Fibroblast of villous mesenchyme (primary cell): ENCODE data around the gene KLHL11. TPM values are rescaled to one million over a fixed set of nuclear protein-coding genes. Genes with fewer than 3 reads are reported as not detected.
"Not testable (repeated sequence)": the region's sequence is repeated elsewhere in the genome, so short reads cannot be mapped to it uniquely, and the experiment has no call there.

Source experiments
- DNase-seq: peaks from one replicate; pipeline ENCODE4 v3.0.0-alpha.2; 2010; ENCODE audit warnings: low read depth
- H3K4me3 ChIP-seq: 2 replicates; pipeline ENCODE4 v1.5.1; 2011; ENCODE audit warnings: low read depth, mild to moderate bottlenecking, low read length
- total RNA-seq: library from RNA; depleted of rRNA; stranded (reverse); fragments of >200 nt; gene quantifications from 2 replicates; pipeline ENCODE4 v1.2.3, GENCODE V29; 2012
- TF ChIP-seq, protein P1 (sequence below): IDR thresholded peaks from 2 replicates; pipeline ENCODE4 v1.5.1; 2012; ENCODE audit warnings: low read depth, mild to moderate bottlenecking, low read length; ENCODE audit not compliant: insufficient read depth

Gene KLHL11
- total RNA-seq, 1 donor, result 37.6 TPM

DNA sequence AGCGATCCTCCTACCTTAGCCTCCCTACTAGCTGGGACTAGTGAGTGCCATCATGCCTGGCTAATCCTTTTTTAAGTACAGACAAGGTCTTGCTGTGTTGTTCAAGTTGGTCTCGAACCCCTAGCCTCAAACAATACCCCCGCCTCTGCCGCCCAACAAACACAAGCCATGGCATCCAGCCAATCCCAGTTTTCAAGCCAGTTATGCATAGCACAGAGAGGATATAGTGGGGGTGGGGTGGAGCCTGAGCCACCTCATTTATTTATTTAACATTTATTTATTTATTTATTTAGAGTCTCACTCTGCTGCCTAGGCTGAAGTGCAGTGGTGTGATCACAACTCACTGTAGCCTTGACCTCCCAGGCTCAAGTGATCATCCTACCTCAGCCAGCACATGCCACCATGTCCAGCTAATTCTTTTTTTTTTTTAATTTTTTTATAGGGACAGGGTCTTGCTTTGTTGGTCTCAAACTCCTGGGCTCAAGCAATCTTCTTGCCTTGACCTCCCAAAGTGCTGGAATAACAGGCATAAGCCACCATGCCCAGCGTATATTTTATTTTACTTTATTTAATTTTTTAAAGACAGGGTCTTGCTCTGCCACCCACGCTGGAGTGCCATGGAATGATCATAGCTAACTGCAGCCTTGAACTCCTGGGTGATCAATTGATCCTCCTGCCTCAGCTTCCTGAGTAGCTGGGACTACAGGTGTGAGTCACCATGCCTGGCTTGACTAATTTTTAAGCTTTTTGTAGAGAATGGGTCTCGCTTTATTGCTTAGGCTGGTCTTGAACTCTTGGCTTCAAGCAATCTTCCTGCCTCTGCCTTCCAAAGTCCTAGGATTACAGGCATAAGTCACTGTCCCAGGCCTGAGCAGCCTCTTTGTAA is 26.2 kb upstream of the KLHL11 start:
- H3K4me3 ChIP-seq, result no peak overlapping the region
- no peak for DNase-seq
- TF ChIP-seq, protein P1, sequence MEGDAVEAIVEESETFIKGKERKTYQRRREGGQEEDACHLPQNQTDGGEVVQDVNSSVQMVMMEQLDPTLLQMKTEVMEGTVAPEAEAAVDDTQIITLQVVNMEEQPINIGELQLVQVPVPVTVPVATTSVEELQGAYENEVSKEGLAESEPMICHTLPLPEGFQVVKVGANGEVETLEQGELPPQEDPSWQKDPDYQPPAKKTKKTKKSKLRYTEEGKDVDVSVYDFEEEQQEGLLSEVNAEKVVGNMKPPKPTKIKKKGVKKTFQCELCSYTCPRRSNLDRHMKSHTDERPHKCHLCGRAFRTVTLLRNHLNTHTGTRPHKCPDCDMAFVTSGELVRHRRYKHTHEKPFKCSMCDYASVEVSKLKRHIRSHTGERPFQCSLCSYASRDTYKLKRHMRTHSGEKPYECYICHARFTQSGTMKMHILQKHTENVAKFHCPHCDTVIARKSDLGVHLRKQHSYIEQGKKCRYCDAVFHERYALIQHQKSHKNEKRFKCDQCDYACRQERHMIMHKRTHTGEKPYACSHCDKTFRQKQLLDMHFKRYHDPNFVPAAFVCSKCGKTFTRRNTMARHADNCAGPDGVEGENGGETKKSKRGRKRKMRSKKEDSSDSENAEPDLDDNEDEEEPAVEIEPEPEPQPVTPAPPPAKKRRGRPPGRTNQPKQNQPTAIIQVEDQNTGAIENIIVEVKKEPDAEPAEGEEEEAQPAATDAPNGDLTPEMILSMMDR, result no peak

DNA sequence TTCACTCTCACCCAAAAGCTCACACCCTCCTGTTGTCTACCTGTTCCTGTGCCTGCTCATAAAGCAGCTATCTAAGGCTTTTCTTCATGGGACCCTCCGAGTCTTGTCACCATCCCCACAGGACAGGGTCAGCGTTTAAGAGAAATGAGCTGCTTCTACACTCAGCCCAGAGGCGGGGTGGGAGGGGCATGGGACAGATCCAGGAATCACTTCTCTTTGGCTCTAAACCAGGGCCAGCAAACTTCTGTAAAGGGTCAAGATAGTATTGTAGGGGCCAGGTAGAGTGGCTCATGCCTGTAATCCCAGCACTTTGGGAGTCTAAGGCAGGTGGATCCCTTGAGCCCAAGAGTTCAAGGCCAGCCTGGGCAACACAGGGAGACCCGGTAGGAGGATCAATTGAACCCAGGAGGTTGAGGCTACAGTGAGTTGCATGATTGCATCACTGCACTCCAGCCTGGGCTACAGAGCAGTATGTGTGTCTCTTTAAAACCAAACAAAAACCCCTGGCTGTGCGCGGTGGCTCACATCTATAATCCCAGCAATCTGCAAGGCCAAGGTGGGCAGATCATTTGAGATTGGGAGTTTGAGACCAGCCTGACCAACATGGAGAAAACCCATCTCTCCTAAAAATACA is 23.2 kb upstream of the KLHL11 start:
- DNase-seq, result no peak

DNA sequence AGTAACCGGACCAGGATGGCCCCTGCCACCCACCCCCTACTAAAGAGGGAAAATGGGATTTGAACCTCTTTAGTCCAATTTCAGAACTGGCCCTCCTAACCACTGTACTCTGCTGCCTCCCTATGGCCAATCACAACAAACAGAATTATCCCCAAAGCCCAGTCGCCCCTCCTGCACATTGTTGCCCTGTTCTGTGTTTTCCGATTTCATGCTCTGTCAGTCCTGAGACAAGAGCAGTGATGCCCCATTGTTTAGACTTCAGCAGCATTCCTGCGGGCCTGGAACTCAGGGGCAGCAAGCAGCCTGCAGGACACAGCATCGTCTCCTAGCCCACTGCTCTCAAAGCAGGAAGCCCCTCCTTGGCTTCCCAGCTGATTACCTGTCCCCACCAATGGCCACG is 20.5 kb upstream of the KLHL11 start:
- no peak for DNase-seq
- TF ChIP-seq, protein P1, result peak; percentile 26
- H3K4me3 ChIP-seq, result no peak overlapping the region

More for the DNA sequence above, 23.2 kb upstream of the KLHL11 start:
- TF ChIP-seq, protein P1, result no peak
- H3K4me3 ChIP-seq, result no peak overlapping the region

DNA sequence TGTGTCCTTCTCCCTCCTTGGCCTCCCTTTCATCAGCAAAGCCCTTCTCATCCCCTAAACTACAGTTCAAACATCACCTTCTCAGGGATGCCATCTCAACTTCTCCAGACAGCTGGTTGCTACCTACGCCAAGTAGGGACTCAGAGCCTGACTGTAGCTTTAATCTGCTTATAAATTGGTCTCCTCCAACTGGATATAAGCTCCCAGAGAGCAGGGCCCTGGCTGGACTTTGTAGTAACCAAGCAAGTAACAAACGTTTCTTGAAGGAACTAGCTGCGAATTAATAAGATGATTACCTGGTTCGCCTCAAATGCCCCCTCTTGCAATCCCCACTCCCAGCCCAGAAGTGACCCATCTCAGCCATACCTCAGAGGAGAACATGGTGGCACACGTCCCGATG is 17.5 kb upstream of the KLHL11 start:
- no peak for DNase-seq
- H3K4me3 ChIP-seq, result no peak overlapping the region
- TF ChIP-seq, protein P1, result no peak

DNA sequence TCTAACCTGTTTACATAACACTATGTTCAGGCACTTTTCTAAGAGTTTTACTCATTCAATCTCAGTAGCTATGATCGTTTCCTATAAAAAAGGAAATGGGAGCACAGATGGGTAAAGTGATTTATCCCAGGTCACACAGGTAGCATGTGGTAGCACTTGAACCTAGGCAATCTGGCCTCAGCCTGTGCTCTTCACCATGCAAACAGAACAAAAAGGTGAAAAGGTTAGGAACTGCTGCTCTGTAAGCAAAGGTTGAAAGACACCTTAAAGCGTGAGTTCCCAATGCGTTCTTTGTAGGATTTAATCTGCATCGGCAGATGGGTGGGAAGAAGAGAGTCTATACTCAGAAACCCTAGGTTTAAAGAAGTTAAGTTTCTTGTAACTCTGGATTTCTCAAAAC is 14.9 kb upstream of the KLHL11 start:
- no peak overlapping the region for H3K4me3 ChIP-seq
- DNase-seq, result no peak
- TF ChIP-seq, protein P1, result no peak

DNA sequence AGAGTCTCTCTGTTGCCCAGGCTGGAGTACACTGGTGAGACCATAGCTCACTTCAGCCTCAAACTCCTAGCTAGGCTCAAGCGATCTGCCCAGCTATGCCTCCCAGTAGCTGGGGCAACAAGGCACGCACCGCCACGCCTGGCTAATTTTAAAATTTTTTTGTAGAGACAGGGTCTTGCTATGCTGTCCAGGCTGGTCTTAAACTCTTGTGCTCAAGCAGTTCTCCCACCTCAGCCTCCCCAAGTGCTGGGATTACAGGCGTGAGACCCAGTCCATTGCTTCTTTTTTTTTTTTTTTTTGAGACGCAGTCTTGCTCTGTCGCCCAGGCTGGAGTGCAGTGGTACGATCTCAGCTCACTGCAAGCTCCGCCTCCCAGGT is 9.1 kb upstream of the KLHL11 start:
- not testable (repeated sequence) for DNase-seq, H3K4me3 ChIP-seq

DNA sequence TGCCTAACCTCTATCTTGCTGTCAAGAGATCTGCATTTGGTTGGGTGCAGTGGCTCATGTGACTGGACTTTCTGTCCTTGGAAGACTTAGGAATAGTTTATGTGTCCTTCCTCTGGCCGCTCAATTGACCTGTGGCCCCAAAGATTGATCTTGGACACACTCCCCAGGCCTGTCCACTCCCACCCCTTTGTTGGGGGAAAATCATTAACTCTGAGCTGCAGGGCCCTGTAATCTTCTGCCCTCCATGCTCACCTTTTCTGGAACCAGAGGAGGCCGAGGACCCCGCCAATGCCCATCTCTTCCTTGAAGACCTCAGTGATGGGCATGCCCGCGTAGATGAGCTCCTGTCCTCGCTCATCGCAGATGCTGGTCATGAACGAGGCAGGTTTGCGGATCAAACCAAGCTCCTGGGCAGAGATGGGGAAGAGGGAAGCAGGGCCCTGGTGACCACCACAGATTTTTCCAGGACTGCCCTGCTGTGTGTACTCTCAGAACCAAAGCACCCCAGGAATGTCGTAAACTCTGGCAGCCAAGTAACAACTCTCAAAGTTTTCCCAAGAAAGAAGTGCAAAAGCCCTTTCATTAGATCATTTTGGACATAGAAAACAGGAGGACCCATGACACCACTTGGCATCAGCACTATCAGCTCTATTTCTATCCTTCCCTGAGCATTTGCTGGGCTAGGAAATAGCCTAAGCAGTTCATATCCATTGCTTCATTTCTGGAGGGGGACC is 8.5 kb upstream of the KLHL11 start:
- DNase-seq, result peak; percentile 43
- TF ChIP-seq, protein P1, result no peak
- H3K4me3 ChIP-seq, result no peak overlapping the region
